ENCODE results near the gene WDR93. TPM values are rescaled to one million over a fixed set of nuclear protein-coding genes. Genes with fewer than 3 reads are reported as not detected.

The WDR93 gene
- total RNA-seq, 1 experiment from 2014 or later = not detected

- Histone ChIP-seq H4K20me1 (ENCODE audit: control insufficient read depth, insufficient read depth, insufficient read length) (no peaks in the 10 kb centered on the region), H2BK120ac (ENCODE audit: low read depth, low read length, poor library complexity, severe bottlenecking) (no peak overlapping the region), H3K56ac (ENCODE audit: insufficient read length, low read depth, low read length) (no peak overlapping the region), H2BK20ac (ENCODE audit: low read depth, low read length, poor library complexity, severe bottlenecking) (no peak overlapping the region), H4K5ac (ENCODE audit: insufficient read length, low read depth, low read length) (no peak overlapping the region), H2BK12ac (ENCODE audit: insufficient read length, low read depth, low read length) (no peak overlapping the region), H3K79me1 (ENCODE audit: insufficient read depth, low read depth, low read length, poor library complexity, severe bottlenecking) (no peaks in the 10 kb centered on the region), H3K23ac (ENCODE audit: insufficient read length, low read depth, low read length) (no peak overlapping the region), H3K79me2 (ENCODE audit: insufficient read depth, low read length) (no peaks in the 10 kb centered on the region), H3T11ph (ENCODE audit: low read length) (no peak overlapping the region), H3K14ac (ENCODE audit: insufficient read depth, low read length) (peak overlapping the region; percentile 28; the same call in 1 of the 2 replicates), H3K9me3 (ENCODE audit: control insufficient read depth, low read depth, low read length) (no peaks in the 10 kb centered on the region), H3K4me2 (ENCODE audit: insufficient read depth, insufficient read length, low read length) (no peak overlapping the region), H4K8ac (replicated peaks; ENCODE audit: insufficient read length, low read depth, low read length) (no peak overlapping the region), H2BK15ac (ENCODE audit: low read depth, low read length) (no peak overlapping the region), H3K18ac (ENCODE audit: insufficient read length, low read depth, low read length) (no peak overlapping the region), H3K4ac (ENCODE audit: low read depth, low read length) (no peak overlapping the region), H3K4me1 (ENCODE audit: insufficient read depth, low read length) (no peaks in the 10 kb centered on the region), H4K91ac (ENCODE audit: insufficient read length, low read depth, low read length) (no peak overlapping the region), H3K27ac (ENCODE audit: insufficient read length, low read depth, low read length) (no peak overlapping the region), H3K23me2 (ENCODE audit: insufficient read length, low read depth, low read length, poor library complexity, severe bottlenecking) (no peaks in the 10 kb centered on the region), H3K27me3 (ENCODE audit: insufficient read depth, low read length) (no peaks in the 10 kb centered on the region), H2AK5ac (ENCODE audit: insufficient read length, low read length) (no peak overlapping the region), H3K9ac (ENCODE audit: extremely low read depth, insufficient read length, low read length) (no peak overlapping the region), H2BK5ac (ENCODE audit: insufficient read length, low read length) (no peak overlapping the region), H2AFZ (ENCODE audit: low read length) (no peak overlapping the region)
- Mint-ChIP-seq H3K27ac (no peak overlapping the region), H3K27me3 (ENCODE audit: low read depth) (peaks cover 36% of the 10 kb centered on the region), H3K4me1 (peaks cover 5 to 7% of the 10 kb centered on the region in 2 experiments; a peak in 3 of 4 replicates), H3K4me3 (no peak overlapping the region), H3K36me3 (ENCODE audit: insufficient read depth in 1 of 3, low read depth in 3 of 3) (no peaks in the 10 kb centered on the region), H3K9me3 (no peaks in the 10 kb centered on the region)
- peak; percentile 34; the same call in 1 of the 3 replicates for TF ChIP-seq CTCF (conservative IDR thresholded peaks at IDR 0.05)
- DNase-seq = no peak
- no CpG with 5 or more reads among the region's 8 CpGs for WGBS (ENCODE audit: extremely low coverage, insufficient read length, low lambda C conversion rate)
Measured at GRCh38 chr15:89732451-89733172, 42.0 kb downstream of the WDR93 start.
